ENCODE results near the gene ZMIZ1.

The ZMIZ1 gene

GRCh38 chr10:79173582-79174262, 105.0 kb downstream of the ZMIZ1 start:
- DNase-seq (ENCODE audit: low spot score), result no peak

GRCh38 chr10:79176052-79176501, 107.3 kb downstream of the ZMIZ1 start:
- peak; percentile 61 for DNase-seq (ENCODE audit: low spot score)

- peak; percentile 50 for DNase-seq (ENCODE audit: low spot score)
These were observed 108.3 kb downstream of the ZMIZ1 start for GRCh38 chr10:79176949-79177602.

GRCh38 chr10:79178070-79178576, 109.4 kb downstream of the ZMIZ1 start:
- no peak for DNase-seq (ENCODE audit: low spot score)

GRCh38 chr10:79178614-79179163, 109.9 kb downstream of the ZMIZ1 start:
- peak; percentile 73 for DNase-seq (ENCODE audit: low spot score)

GRCh38 chr10:79179164-79179956, 110.6 kb downstream of the ZMIZ1 start:
- no peak for DNase-seq (ENCODE audit: low spot score)

- no peak for DNase-seq (ENCODE audit: low spot score)
These were observed 111.2 kb downstream of the ZMIZ1 start for GRCh38 chr10:79179957-79180309.

- no peak for DNase-seq (ENCODE audit: low spot score)
These were observed 111.9 kb downstream of the ZMIZ1 start for GRCh38 chr10:79180414-79181221.

GRCh38 chr10:79181227-79181626, 112.5 kb downstream of the ZMIZ1 start:
- no peak for DNase-seq (ENCODE audit: low spot score)

GRCh38 chr10:79181698-79182521, 113.1 kb downstream of the ZMIZ1 start:
- DNase-seq (ENCODE audit: low spot score), result no peak

GRCh38 chr10:79182781-79183467, 114.2 kb downstream of the ZMIZ1 start:
- DNase-seq (ENCODE audit: low spot score), result no peak

- no peak for DNase-seq (ENCODE audit: low spot score)
These were observed 114.7 kb downstream of the ZMIZ1 start for GRCh38 chr10:79183468-79183865.

- peak; percentile 80 for DNase-seq (ENCODE audit: low spot score)
These were observed 115.4 kb downstream of the ZMIZ1 start for GRCh38 chr10:79184145-79184625.

GRCh38 chr10:79184657-79185056, 115.9 kb downstream of the ZMIZ1 start:
- no peak for DNase-seq (ENCODE audit: low spot score)

- no peak for DNase-seq (ENCODE audit: low spot score)
These were observed 116.5 kb downstream of the ZMIZ1 start for GRCh38 chr10:79185067-79185774.

GRCh38 chr10:79185796-79186374, 117.1 kb downstream of the ZMIZ1 start:
- DNase-seq (ENCODE audit: low spot score), result no peak

- no peak for DNase-seq (ENCODE audit: low spot score)
These were observed 117.8 kb downstream of the ZMIZ1 start for GRCh38 chr10:79186486-79187120.

Data from AG20443 (cell line).